Measurements from ENCODE around the gene ZNF362. TPM values are rescaled to one million over a fixed set of nuclear protein-coding genes. Genes with fewer than 3 reads are reported as not detected.
A peak's percentile ranks its signal among the peaks of the same experiment; 100 is the strongest.

ZNF362 gene
- total RNA-seq, 4 donors from 2014 or later: 3.6 to 18.9 (median 13.7) TPM

- Histone ChIP-seq H3K36me3 (peaks cover 0 to 46% (median 0%) of the 10 kb centered on the region in 3 donors), H3K4me1 (peaks cover 11 to 95% (median 16%) of the 10 kb centered on the region in 3 donors), H3K4me3 (no peak overlapping the region), H3K9me3 (no peaks in the 10 kb centered on the region), H3K27ac (peak overlapping the region in 3 of 4 donors; percentile 8 to 77 (median 55)), H3K27me3 (no peaks in the 10 kb centered on the region)
- TF ChIP-seq CTCF (IDR thresholded peaks at IDR 0.05) (no peak), POLR2A (IDR thresholded peaks at IDR 0.05) (no peak)
- 69 to 74% methylated on average over 5 of the region's 5 CpGs for whole genome bisulfite sequencing, 2 donors
- intact Hi-C loops (cut with DNase I): no loop called here
- no peak for DNase-seq
Measured at GRCh38 chr1:33267468-33268205, 11.3 kb downstream of the ZNF362 start.

GRCh38 chr1:33268457-33268856 lies 12.2 kb downstream of the ZNF362 start:
- intact Hi-C loops (cut with DNase I): no loop called here

GRCh38 chr1:33268927-33269610 lies 12.8 kb downstream of the ZNF362 start:
- no peak for DNase-seq
- Histone ChIP-seq H3K9me3 (no peaks in the 10 kb centered on the region), H3K4me3 (no peak overlapping the region), H3K27me3 (no peaks in the 10 kb centered on the region), H3K27ac (peak overlapping the region; percentile 31 to 78 (median 66)), H3K36me3 (peaks cover 0 to 50% (median 0%) of the 10 kb centered on the region in 3 donors), H3K4me1 (peaks cover 11 to 88% (median 12%) of the 10 kb centered on the region in 3 donors)
- WGBS, 2 donors: 55 to 61% methylated on average over 4 to 5 of the region's 5 CpGs
- intact Hi-C loops (cut with DNase I): no loop called here
- no peak for TF ChIP-seq POLR2A (IDR thresholded peaks at IDR 0.05)
- no peak for TF ChIP-seq CTCF (IDR thresholded peaks at IDR 0.05)

More at GRCh38 chr1:33268457-33268856, 12.2 kb downstream of the ZNF362 start:
- TF ChIP-seq POLR2A (IDR thresholded peaks at IDR 0.05) (no peak), CTCF (IDR thresholded peaks at IDR 0.05) (no peak)
- Histone ChIP-seq H3K27ac (peak overlapping the region in 3 of 4 donors; percentile 55 to 78 (median 77)), H3K4me3 (no peak overlapping the region), H3K4me1 (peaks cover 11 to 92% (median 16%) of the 10 kb centered on the region in 3 donors), H3K9me3 (no peaks in the 10 kb centered on the region), H3K27me3 (no peaks in the 10 kb centered on the region), H3K36me3 (peaks cover 0 to 45% (median 0%) of the 10 kb centered on the region in 3 donors)
- 78 to 84% methylated on average over 2 of the region's 2 CpGs for WGBS, 2 donors
- DNase-seq: no peak

- Histone ChIP-seq H3K9me3 (no peaks in the 10 kb centered on the region), H3K4me3 (no peak overlapping the region), H3K4me1 (peaks cover 11 to 83% (median 12%) of the 10 kb centered on the region in 3 donors), H3K27me3 (no peaks in the 10 kb centered on the region), H3K27ac (peak overlapping the region; percentile 31 to 77 (median 64)), H3K36me3 (peaks cover 0 to 50% (median 0%) of the 10 kb centered on the region in 3 donors)
- 60 to 63% methylated on average over 3 to 4 of the region's 5 CpGs for WGBS, 2 donors
- TF ChIP-seq CTCF (IDR thresholded peaks at IDR 0.05) (no peak), POLR2A (IDR thresholded peaks at IDR 0.05) (no peak)
- intact Hi-C loops (cut with DNase I): no loop called here
- DNase-seq: no peak
Measured at GRCh38 chr1:33269621-33270020, 13.3 kb downstream of the ZNF362 start.

GRCh38 chr1:33270379-33270778 lies 14.1 kb downstream of the ZNF362 start:
- no peak for DNase-seq
- intact Hi-C loops (cut with DNase I): no loop called here
- peak overlapping the region in 2 of 4 donors; percentile 1 to 73 for H3K27ac ChIP-seq
- WGBS, 2 donors: 75 to 90% methylated on average over 1 to 2 of the region's 5 CpGs
- no peaks in the 10 kb centered on the region for H3K9me3 ChIP-seq
- TF ChIP-seq POLR2A (IDR thresholded peaks at IDR 0.05): no peak
- TF ChIP-seq CTCF (IDR thresholded peaks at IDR 0.05): no peak
- H3K36me3 ChIP-seq: peaks cover 0 to 56% (median 0%) of the 10 kb centered on the region in 3 donors
- peaks cover 11 to 75% (median 12%) of the 10 kb centered on the region in 3 donors for H3K4me1 ChIP-seq
- no peaks in the 10 kb centered on the region for H3K27me3 ChIP-seq
- no peak overlapping the region for H3K4me3 ChIP-seq
